Measurements from ENCODE around the gene APOA5. TPM values are rescaled to one million over a fixed set of nuclear protein-coding genes. Genes with fewer than 3 reads are reported as not detected.

Gene APOA5
- total and polyA plus RNA-seq, 2 of the 13 experiments (the other 11 are each of a cell fraction or from before 2014, with no cell fraction given): 44.0 to 49.1 TPM

GRCh38 chr11:116830184-116830912 is 38.7 kb upstream of the APOA5 start (continued):
- TF ChIP-seq AGO2 (optimal IDR thresholded peaks at IDR 0.05; ENCODE audit: low read depth, low read length) (peak; percentile 91), NONO (IDR thresholded peaks at IDR 0.05) (no peak), NONO (CRISPR knock-in tag; conservative IDR thresholded peaks at IDR 0.05) (0 out of 2 replicates have a peak, but pooled peaks have one; percentile 40), ARID2 (CRISPR knock-in tag; IDR thresholded peaks at IDR 0.05; ENCODE audit: borderline replicate concordance) (no peak), ZBTB38 (CRISPR knock-in tag; IDR thresholded peaks at IDR 0.05) (peak; percentile 88), ZBTB33 (CRISPR knock-in tag; IDR thresholded peaks at IDR 0.05) (peak; percentile 42; the same call in 1 of the 2 replicates), ELF4 (CRISPR knock-in tag; IDR thresholded peaks at IDR 0.05; ENCODE audit: borderline replicate concordance) (0 out of 2 replicates have a peak, but pooled peaks have one; percentile 49), ZNF776 (CRISPR knock-in tag; IDR thresholded peaks at IDR 0.05) (no peak), ZNF281 (CRISPR knock-in tag; IDR thresholded peaks at IDR 0.05; ENCODE audit: borderline replicate concordance) (no peak), TCF12 (IDR thresholded peaks at IDR 0.05) (no peak), TCF12 (CRISPR knock-in tag; IDR thresholded peaks at IDR 0.05) (no peak), IRX3 (CRISPR knock-in tag; IDR thresholded peaks at IDR 0.05; ENCODE audit: borderline replicate concordance, low read depth) (peak; percentile 51; the same call in 1 of the 2 replicates), RBFOX2 (IDR thresholded peaks at IDR 0.05; ENCODE audit: low read depth, low read length) (peak; percentile 51), GZF1 (CRISPR knock-in tag; IDR thresholded peaks at IDR 0.05) (0 out of 2 replicates have a peak, but pooled peaks have one; percentile 60), ZGPAT (CRISPR knock-in tag; IDR thresholded peaks at IDR 0.05) (no peak), ATF7 (IDR thresholded peaks at IDR 0.05) (no peak), ATF7 (CRISPR knock-in tag; IDR thresholded peaks at IDR 0.05) (no peak), ZNF574 (CRISPR knock-in tag; IDR thresholded peaks at IDR 0.05) (peak; percentile 18; the same call in 1 of the 2 replicates), PPARG (CRISPR knock-in tag; conservative IDR thresholded peaks at IDR 0.05) (no peak)

All from HepG2 (cell line).